ELR (cell line): ENCODE measurements around the gene LEPROT.
"Not testable (repeated sequence)": the region's sequence is repeated elsewhere in the genome, so short reads cannot be mapped to it uniquely, and the experiment has no call there.

ENCODE experiments used
- DNase-seq: peaks from one replicate; pipeline ENCODE4 v3.0.0-alpha.2; 2015; ENCODE audit warnings: low read depth

LEPROT gene

DNA sequence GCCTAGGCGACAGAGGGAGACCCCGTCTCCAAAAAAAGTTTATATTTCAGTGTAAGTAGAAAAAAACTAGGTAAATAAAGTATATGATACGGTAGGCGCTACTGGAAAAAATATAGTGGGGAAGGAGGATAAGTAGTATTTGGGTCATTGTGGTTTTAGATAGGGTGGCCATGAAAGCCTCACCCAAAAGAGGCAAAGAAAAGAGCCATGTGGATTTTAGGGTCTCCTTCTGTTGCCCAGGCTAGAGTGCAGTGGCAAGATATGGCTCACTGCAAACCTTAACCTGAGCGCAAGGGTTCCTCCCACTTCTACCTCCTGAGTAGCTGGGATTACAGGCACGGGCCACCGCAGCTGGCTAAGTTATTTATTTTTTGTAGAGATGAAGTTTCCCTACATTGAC is 17.1 kb downstream of the LEPROT start:
- no peak for DNase-seq

DNA sequence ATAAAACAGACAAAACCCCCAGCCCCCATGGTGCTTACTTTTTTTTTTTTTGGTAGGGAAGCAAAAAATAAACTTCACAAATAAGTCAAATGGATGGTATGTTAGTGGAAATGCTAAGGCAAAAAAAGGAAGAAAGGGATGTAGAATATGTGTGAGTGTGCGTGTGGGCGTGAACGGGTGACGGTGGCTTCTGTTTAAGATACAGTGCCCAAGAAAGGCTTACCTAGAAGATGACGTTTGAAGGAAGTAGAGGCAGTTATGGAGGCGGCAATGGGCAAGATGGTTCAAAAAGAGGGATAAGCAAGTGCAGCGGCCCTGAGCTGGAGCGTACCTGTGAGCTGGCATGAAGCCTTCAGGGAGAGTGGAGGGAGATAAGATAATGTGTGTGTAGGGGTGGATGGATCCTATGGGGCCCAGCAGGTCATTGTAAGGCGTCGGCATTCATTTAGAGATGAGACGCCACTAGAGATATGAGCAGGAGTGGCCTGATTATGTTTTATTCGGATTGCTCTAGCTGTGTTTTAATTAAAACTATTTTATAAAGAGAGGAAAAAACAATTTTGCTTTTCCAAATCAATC is 19.9 kb downstream of the LEPROT start:
- no peak for DNase-seq

DNA sequence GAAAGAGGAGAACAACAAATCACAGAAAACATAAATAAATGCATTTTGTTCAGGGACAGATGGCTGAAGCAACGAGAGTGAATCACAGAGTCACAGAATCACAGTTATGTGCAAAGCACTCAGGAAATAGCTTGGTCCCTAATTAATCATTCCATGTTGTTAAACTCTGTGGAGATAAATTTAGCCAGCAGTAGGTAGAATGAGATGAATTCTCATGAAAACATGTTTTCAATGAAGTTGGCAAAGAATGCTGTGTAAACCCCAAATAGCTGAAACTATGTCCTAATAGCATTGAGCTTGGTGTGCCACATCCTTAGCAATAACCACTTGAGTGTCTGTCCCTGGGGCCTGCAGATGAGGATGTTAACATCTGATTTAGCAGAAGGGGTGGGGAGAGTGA is 20.4 kb downstream of the LEPROT start:
- DNase-seq = no peak

DNA sequence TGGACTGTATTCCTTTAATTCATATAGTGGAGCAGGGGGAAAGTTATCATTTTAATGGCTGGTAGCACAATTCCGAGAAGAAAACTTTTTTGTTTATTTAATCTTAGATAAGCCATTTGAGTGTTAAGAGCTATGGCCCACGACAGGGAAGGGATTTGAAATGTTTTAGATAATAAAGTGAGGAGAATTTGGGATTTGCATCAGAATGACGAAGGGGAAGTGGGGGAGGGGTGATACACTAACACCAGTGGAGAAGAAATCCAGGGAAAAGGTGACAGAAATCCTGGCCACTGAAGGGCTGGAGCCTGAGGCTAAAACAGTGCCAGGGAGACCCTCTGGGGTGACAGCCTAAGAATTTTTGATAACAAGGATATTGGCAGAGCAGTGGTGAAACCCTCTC is 21.0 kb downstream of the LEPROT start:
- no peak for DNase-seq

DNA sequence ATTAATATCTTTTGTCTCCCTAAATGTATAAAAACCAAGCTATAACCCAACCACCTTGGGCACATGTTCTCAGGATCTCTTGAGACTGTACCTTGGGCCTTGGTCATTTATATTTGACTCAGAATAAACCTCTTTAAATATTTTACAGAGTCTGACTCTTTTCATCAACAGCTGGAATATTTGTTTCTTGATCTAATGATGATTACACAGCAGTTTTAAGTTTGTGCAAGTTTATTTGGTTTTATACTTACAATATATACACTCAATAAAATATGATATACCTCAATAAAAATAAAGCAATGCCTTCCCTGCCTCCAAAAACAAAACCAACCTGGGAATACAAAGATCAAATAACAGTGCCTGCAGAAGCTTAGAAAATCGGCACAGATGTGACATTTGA is 22.0 kb downstream of the LEPROT start:
- DNase-seq = no peak

DNA sequence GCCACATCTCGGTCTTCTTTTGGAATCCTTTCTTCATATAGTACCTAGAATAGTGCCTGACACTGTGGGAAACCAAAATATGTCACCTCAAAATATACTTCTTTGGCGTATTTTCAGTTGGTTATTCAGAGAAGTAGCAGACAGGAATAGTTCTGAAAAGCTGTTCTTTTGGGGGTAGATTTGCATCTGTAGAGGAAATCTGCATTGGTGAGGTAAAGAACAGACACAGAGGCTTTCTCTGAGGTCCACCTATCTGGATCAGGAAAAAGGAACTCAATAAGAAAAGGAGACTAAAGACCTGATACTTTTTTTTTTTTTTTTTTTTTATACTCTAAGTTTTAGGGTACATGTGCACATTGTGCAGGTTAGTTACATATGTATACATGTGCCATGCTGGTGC is 23.2 kb downstream of the LEPROT start:
- no peak for DNase-seq

DNA sequence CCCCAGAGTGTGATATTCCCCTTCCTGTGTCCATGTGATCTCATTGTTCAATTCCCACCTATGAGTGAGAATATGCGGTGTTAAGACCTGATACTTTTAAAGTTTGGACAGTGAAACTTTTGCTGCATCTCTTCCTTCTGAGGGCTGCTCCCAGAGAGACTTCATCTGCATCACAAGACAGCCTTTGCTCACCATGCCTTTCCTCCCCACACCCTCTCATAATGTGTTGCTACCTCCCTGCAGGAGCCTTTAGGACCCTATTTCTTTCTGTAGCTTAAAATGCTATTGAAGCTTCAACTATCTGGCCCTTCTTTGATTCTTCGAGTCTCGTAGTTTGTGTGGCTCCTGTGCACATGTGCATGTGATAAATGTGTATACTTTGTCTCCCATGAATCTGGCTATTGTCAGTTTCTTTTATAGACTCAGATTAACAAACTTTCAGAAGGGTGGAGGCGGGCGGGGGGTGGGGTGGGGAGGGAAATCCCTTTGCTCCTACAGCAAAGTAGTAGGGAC is 23.7 kb downstream of the LEPROT start:
- DNase-seq = no peak

DNA sequence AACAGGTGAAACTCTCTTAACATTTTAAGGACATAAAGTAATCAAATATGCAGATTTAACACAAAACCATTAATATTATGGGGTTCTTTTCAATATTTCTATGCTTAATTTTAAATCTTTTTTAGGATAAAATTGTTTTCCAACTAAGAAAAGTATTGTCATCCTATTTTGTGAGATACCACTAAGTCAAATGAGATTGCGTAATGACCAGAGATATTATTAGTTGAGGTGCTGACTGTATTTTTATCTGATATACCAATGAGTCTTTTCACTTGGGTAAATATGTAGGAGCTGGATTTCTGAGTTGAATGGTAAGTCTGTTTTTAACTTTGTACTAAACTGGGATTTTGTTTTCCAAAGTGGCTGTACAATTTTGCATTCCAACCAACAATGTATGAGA is 25.4 kb downstream of the LEPROT start:
- no peak for DNase-seq

DNA sequence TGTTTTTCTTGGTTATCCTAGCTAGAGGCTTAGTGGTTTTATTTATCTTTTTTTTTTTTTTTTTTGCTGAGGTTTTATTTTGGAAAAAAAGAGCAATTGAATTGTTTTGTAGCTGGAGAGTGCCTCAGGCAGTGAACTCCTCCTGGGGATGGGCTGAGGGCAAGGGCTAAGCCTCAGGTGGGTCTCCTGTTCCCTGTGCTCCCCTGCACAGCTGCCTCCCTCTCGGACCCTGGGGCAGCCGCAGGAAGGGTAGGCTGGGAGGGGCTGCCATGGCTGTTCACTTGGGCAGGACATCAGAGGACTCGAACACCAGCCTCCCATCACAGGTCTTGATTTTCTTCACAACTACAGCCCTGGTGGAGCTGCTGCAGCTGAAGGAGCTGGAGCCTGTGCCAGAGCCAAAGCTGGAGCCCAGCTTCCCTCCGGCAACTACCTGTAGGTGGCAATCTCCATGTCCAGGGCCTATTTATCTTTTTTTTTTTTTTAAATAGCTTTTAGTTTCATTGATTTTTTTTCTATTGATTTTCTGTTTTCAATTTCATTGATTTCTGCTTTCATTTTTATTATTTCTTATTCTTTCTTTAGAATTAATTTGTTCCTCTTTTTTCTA is 28.9 kb downstream of the LEPROT start:
- no peak for DNase-seq

DNA sequence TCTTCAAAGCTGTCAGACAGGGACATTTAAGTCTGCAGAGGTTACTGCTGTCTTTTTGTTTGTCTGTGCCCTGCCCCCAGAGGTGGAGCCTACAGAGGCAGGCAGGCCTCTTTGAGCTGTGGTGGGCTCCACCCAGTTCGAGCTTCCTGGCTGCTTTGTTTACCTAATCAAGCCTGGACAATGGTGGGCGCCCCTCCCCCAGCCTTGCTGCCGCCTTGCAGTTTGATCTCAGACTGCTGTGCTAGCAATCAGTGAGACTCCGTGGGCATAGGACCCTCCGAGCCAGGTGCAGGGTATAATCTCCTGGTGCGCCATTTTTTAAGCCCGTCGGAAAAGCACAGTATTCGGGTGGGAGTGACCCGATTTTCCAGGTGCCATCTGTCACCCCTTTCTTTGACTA is 35.2 kb downstream of the LEPROT start:
- DNase-seq = not testable (repeated sequence)

DNA sequence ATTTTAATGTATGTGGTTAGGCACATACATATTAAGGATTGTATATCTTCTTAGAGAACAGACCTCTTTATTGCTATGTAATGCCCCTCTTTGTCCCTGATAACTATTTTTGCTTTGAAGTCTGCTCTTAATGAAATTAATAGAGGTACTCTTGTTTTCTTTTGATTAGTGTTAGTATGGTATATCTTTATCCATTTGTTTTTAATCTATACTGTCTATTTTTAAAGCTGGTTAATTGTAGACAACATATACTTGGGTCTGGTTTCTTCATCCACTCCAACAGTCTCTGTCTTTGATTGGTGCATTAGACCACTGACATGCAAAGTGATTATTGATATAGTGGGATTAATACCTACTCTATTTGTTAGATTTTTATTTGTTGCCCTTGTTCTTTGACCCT is 36.0 kb downstream of the LEPROT start:
- no peak for DNase-seq

DNA sequence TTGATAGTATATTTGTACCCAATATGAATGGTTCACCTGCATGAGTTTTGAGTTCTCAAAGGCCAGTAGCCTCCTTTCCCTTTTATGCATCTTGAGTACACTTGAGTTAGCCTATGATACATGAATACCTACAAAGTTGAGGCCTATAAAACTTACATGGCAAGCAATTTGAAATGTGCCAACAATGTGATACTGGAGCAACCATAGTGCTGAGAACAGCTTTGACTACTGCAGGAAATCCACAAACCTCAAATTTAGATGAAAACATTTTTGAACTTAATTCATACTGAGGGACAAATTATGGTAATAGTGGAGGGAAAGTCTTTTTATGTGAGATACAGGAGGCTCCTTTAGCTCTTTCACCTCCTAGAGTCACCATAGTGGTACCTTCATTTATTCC is 37.4 kb downstream of the LEPROT start:
- no peak for DNase-seq

DNA sequence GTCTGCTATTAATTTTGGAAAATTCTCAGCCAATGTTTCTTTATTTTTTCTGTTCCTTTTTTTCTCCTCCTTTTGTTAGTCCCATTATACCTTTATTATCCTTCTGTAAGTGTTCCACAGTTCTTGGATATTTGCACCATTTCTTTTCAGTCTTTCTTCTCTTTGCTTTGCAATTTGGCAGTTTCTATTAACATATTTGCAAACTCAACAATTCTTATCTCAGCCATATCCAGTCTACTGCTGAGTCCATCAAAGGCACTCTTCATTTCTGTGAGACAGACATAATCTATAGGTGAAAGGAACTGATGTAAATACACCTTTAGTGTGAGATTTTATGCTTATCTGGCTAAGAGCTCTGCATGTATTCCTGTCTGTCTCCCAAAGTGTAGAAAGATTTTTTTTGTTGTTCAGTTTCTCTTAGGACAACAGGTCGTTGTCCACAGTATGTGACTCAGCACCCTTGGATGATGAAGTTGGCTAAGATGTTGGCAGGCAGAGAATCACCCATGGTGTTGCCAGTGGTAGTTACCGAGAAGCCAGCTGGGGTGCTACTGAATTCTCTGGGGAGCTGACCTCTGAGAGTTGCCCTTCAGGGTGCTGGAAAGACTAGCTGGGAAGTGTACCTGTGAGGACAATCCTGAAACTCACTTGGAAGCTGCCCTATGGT is 38.4 kb downstream of the LEPROT start:
- DNase-seq = peak; percentile 18

DNA sequence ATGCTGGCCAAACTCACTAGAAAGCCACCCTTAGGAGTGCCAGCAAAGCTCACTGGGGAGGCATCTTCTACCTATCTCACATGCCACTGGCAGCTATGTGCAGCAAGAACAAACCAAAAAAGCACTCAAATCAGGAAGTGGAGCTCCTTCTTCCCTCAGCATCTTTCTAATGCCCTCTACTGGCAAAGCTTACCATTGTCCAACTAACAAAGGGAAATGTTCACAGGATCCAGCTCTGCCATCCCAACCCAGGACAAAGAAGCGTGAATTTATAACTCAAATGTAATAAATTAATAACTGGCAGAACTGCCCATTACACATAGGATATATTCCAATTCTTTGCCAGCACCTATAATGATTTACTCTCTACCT is 38.9 kb downstream of the LEPROT start:
- peak; percentile 65 for DNase-seq

DNA sequence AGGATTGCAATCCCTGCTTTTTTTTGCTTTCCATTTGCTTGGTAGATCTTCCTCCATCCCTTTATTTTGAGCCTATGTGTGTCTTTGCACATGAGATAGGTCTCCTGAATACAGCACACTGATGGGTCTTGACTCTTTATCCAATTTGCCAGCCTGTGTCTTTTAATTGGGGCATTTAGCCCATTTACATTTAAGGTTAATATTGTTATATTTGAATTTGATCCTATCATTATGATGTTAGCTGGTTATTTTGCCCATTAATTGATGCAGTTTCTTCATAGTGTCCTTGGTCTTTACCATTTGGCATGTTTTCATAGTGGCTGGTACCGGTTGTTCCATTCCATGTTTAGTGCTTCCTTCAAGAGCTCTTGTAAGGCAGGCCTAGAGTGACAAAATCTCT is 45.4 kb downstream of the LEPROT start:
- not testable (repeated sequence) for DNase-seq

DNA sequence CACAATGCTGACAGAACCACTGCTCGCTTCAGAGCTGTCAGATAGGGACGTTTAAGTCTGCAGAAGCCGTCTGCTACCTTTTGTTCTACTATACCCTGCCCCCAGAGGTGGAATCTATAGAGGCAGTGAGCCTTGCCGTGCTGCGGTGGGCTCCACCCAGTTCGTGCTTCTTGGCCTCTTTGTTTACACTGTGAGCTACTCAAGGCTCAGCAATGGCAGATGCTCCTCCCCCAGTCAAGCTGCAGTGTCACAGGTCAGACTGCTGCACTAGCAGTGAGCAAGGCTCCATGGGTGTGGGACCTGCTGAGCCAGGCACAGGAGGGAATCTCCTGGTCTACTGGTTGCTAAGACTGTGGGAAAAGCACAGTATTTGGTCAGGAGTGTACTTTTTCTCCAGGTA is 47.1 kb downstream of the LEPROT start:
- DNase-seq = peak; percentile 29

DNA sequence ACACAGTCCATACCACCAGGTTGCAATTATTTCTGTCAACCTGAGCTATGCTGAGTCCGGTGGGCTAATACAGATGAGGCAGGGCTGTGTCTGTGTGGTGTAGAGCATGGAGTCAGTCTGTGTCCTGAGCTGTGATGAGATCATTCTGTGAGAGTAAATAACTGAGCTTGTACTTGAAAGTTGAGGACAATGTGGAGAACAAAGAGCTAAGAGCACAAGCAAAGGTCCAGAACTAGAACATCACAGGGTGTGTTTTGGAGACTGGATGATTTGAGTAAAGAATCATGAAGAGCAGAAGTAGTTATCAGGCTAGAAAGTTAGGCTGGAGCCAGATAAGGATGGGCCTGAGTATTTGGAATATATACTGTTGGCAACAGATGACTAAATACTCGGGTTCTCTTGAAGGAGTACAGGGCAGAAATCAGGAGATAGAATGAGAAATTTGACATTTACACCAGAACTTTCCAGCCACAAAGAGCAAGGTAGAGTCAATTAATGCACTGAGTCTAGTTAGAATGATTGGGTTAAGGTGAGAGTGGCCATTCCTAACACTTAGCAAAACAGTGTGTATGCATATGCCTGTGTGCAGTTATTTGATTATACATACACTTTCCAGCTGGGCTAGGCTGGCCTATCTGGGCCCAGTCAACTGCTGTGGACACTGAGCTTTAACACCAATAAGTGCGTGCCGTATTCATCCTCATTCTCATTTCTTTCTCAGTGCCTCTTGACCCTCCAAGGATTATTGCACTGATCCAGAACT is 48.8 kb downstream of the LEPROT start:
- DNase-seq = no peak

DNA sequence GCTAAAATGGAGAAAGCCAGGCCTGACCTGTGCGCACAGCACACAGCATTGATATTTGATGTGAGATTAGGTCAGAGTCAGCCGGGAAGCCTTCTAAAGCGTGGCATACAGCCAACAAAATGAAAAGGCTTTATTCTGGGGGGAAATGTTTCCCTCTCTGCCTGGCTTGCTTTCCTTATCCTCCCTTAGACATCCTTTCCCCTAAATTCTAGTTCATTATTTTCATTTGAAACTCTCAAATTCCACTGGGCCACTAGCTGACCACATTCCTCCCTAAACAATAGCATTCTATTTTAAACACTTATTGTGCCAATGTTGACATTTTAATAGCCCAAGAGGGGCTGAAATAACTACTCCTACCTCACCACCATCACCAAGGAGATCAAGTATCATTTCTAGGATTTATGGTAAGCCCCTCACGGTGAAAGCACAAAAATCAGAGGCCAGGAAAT is 49.4 kb downstream of the LEPROT start:
- no peak for DNase-seq

DNA sequence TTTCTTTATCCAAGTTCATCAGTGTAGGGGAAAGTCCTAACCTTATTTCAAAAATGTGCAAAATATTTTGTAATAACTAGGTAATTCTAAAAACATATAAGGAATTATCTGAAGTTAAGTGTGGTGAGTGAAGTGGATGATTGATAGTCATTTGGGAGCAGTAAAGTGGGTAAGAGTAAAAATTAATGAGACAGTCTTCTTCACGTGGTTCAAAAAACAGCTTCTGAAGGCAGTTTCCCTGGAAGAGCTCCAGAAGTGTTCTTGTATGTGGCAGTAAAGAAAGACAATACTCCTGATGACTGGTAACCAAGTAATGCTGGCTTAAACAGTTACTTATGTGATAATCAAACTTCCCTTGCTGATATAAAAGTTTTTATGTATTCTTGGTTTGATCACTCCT is 50.3 kb downstream of the LEPROT start:
- DNase-seq = no peak

DNA sequence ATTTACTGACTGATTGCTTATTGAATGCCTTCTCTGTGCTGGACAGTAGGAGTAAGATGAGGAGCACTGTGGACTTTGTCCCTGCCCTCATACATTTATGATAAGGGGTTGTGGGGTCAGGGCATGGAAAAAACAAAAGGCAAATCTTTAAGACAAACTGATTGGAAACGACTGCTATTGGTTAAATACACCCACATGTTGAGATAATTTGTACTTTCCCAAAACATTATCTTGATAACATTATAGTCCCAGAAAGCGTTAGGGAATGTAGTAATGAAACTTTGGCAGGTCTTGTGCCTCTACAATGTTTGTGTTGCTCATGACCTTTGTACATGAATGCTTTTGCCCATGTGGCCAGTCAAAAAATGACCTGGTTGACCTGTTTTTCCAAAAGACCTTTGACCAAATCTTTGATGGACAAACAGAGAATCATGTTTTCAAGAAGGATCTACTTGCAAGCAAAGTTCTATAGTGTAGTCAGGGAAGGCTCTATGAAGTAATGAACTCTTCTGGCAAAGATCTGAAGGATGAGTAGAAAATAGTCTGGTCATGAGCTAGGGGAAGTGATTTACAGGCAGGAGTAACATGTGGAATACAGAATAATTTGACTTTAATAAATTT is 50.9 kb downstream of the LEPROT start:
- DNase-seq = no peak

DNA sequence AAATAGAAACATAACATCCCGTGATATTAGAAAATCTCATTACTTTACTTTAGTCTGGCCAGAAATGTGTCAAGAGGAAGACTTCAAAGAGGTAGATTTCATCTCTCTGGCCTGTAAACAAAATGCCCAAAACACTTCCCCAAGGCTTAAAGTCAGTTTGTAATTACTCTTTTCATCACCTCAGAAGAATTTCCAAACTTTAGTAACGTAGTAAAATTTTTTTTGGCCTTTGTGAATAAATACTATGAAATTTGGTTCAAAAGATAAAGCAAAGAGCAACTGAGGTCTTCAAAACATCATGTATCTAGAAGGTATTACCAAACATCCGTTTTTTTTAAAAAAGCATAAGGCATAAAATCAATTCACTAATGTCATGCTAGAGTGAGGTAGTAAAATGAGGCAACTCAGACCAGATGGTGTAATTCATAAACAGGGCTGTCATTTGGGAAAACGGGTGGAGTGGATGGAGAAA is 51.4 kb downstream of the LEPROT start:
- no peak for DNase-seq

DNA sequence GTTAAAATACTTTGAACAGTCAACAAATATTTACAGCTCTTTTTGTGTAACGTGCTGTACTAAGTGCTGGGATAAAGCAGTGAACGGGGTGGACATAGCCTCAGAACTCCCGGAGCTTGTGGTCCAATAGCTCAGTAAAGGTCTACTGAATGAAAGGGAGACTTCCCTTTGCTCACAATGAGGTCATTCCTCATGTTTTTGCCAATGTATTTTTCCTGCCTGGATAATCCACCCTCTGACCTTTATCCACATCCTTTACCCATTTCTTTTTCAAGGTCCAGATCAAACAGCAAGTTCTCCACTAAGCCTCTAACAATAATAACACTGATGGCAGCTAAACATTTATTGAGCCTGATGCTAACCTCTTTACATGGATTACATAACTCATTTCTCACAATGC is 55.9 kb downstream of the LEPROT start:
- DNase-seq = no peak
